Bone marrow (tissue), 2 donors: ENCODE measurements around the gene NOTCH4.

Experiments
- DNase-seq, 2 donors: peaks; one replicate each; lab custom pipeline; 2025; lab: John Stamatoyannopoulos, UW

Gene NOTCH4

GRCh38 chr6:32181148-32181702 is 42.6 kb downstream of the NOTCH4 start:
- no peak for DNase-seq

- no peak for DNase-seq
These were observed 44.0 kb downstream of the NOTCH4 start for GRCh38 chr6:32179766-32180405.

GRCh38 chr6:32178547-32179440 is 45.1 kb downstream of the NOTCH4 start:
- peak in 1 of 2 donors; percentile 43 for DNase-seq

GRCh38 chr6:32177788-32178546 is 45.9 kb downstream of the NOTCH4 start, which contains the start of gene RNF5:
Gene RNF5, plus strand, starts transcription at chr6:32178405. Its CDS starts 107 bp downstream, at chr6:32178512.
- DNase-seq = peak; percentile 89 to 100

- no peak for DNase-seq
These were observed 46.6 kb downstream of the NOTCH4 start for GRCh38 chr6:32177183-32177787.

GRCh38 chr6:32176476-32177182 is 47.2 kb downstream of the NOTCH4 start:
- DNase-seq = no peak

GRCh38 chr6:32175711-32176475 is 48.0 kb downstream of the NOTCH4 start, which contains the start of gene AGPAT1:
Gene AGPAT1, minus strand, starts transcription at chr6:32176084. Its CDS starts 4,588 bp downstream, at chr6:32171496.
- peak; percentile 77 to 91 for DNase-seq

GRCh38 chr6:32175322-32175710 is 48.6 kb downstream of the NOTCH4 start:
- DNase-seq = no peak

- no peak for DNase-seq
These were observed 49.5 kb downstream of the NOTCH4 start for GRCh38 chr6:32174416-32174815.

- no peak for DNase-seq
These were observed 50.7 kb downstream of the NOTCH4 start for GRCh38 chr6:32173051-32173727.

- DNase-seq = no peak
These were observed 52.6 kb downstream of the NOTCH4 start for GRCh38 chr6:32171234-32171633.

GRCh38 chr6:32170294-32170693 is 53.6 kb downstream of the NOTCH4 start:
- DNase-seq = no peak

GRCh38 chr6:32168807-32169591 is 54.9 kb downstream of the NOTCH4 start:
- DNase-seq = no peak

- DNase-seq = no peak
These were observed 55.5 kb downstream of the NOTCH4 start for GRCh38 chr6:32168350-32168749.

GRCh38 chr6:32167761-32168262 is 56.1 kb downstream of the NOTCH4 start:
- no peak for DNase-seq

GRCh38 chr6:32167154-32167760 is 56.6 kb downstream of the NOTCH4 start:
- no peak for DNase-seq

GRCh38 chr6:32166411-32167061 is 57.3 kb downstream of the NOTCH4 start:
- no peak for DNase-seq

GRCh38 chr6:32164295-32164694 is 59.6 kb downstream of the NOTCH4 start, which contains the start of gene EGFL8:
Gene EGFL8, plus strand, starts transcription at chr6:32164595. Its CDS starts 1,571 bp downstream, at chr6:32166166.
- DNase-seq = no peak
